ENCODE data around the gene TAP1. TPM values are rescaled to one million over a fixed set of nuclear protein-coding genes. Genes with fewer than 3 reads are reported as not detected.

Gene TAP1
- total and polyA plus RNA-seq, 2 of the 4 experiments (the other 2 are of a cell fraction) = 20.1 to 27.6 TPM

GRCh38 chr6:32830936-32831335, 22.6 kb downstream of the TAP1 start:
- dilution Hi-C loops (cut with HindIII; ENCODE audit: low sequenced_read_pairs, unreplicated experiment) = no loop called here
- H4K5ac ChIP-seq (ENCODE audit: low read depth, low read length) = no peak overlapping the region
- H3K4me1 ChIP-seq (ENCODE audit: control insufficient read depth, insufficient read depth, low read length) = peaks cover 2% of the 10 kb centered on the region; the same call in 1 of the 2 replicates
- H3K27ac ChIP-seq (ENCODE audit: insufficient read depth, low read length) = no peak overlapping the region
- H2BK15ac ChIP-seq (ENCODE audit: low read depth, low read length) = no peak overlapping the region
- 78% methylated on average over 1 of the region's 5 CpGs; no CpG with 5 or more reads in 1 of the 2 experiments for WGBS, 2 experiments (ENCODE audit: extremely low coverage in 2 of 2, insufficient read length in 1 of 2)
- no peaks in the 10 kb centered on the region for H3K9me1 ChIP-seq (ENCODE audit: insufficient read depth, low read length)
- H3K9me3 ChIP-seq (ENCODE audit: control insufficient read depth, insufficient read depth, low read length) = no peaks in the 10 kb centered on the region
- H2AK5ac ChIP-seq (ENCODE audit: low read depth, low read length) = no peak overlapping the region
- H4K20me1 ChIP-seq (ENCODE audit: insufficient read depth, low read length) = no peaks in the 10 kb centered on the region
- no peak overlapping the region for H4K8ac ChIP-seq (ENCODE audit: low read depth in 2 of 2, low read length in 2 of 2)
- H3K36me3 ChIP-seq (ENCODE audit: control insufficient read depth, insufficient read depth, low read length) = peaks cover 31% of the 10 kb centered on the region
- H2BK120ac ChIP-seq (ENCODE audit: low read depth, low read length) = no peak overlapping the region
- H3K79me1 ChIP-seq (ENCODE audit: low read depth in 1 of 2, low read length in 2 of 2) = no peaks in the 10 kb centered on the region
- no peak overlapping the region for H2AK9ac ChIP-seq (replicated peaks; ENCODE audit: low read depth, low read length, poor library complexity)
- H3K4ac ChIP-seq (ENCODE audit: low read depth, low read length) = no peak overlapping the region
- no peak overlapping the region for H3K4me2 ChIP-seq (ENCODE audit: low read depth, low read length)
- H3K9ac ChIP-seq (ENCODE audit: low read depth, low read length) = no peak overlapping the region
- no peak for DNase-seq
- H2AFZ ChIP-seq (replicated peaks; ENCODE audit: low read length, poor library complexity) = no peak overlapping the region
- intact Hi-C loops (cut with micrococcal nuclease) = no loop called here
- TF ChIP-seq POLR2A (IDR thresholded peaks at IDR 0.05; ENCODE audit: low read depth, low read length) = no peak
- TF ChIP-seq RAD21 (IDR thresholded peaks at IDR 0.05; ENCODE audit: low read length) = no peak
- no peak for TF ChIP-seq RCOR1 (IDR thresholded peaks at IDR 0.05; ENCODE audit: insufficient replicate concordance, low read length)
- no peak for TF ChIP-seq RFX5 (IDR thresholded peaks at IDR 0.05; ENCODE audit: low read depth, low read length)
- no peak for TF ChIP-seq CEBPB (IDR thresholded peaks at IDR 0.05; ENCODE audit: low read depth, low read length)
- no peak for TF ChIP-seq FOS (IDR thresholded peaks at IDR 0.05; ENCODE audit: low read depth, low read length)
- TF ChIP-seq CHD1 (IDR thresholded peaks at IDR 0.05; ENCODE audit: low read depth, low read length) = no peak
- TF ChIP-seq CTCF (conservative IDR thresholded peaks at IDR 0.05; ENCODE audit: low read depth, low read length) = no peak
- no peak for TF ChIP-seq USF2 (IDR thresholded peaks at IDR 0.05; ENCODE audit: low read depth, low read length)
- no peak for TF ChIP-seq NFE2L2 (IDR thresholded peaks at IDR 0.05; ENCODE audit: low read depth, low read length)
- TF ChIP-seq MAZ (IDR thresholded peaks at IDR 0.05; ENCODE audit: borderline replicate concordance, low read depth, low read length) = no peak
- TF ChIP-seq ELK1 (IDR thresholded peaks at IDR 0.05; ENCODE audit: borderline replicate concordance, low read depth, low read length) = no peak
- no peak for TF ChIP-seq SMC3 (IDR thresholded peaks at IDR 0.05; ENCODE audit: low read depth, low read length)
- TF ChIP-seq BHLHE40 (IDR thresholded peaks at IDR 0.05; ENCODE audit: low read depth, low read length) = no peak
- TF ChIP-seq MXI1 (IDR thresholded peaks at IDR 0.05; ENCODE audit: borderline replicate concordance, low read depth, low read length) = no peak
- no peak for TF ChIP-seq MAFK (IDR thresholded peaks at IDR 0.05; ENCODE audit: low read depth, low read length)
- ChIA-PET CTCF (interaction anchor here (0.9 kb wide), 1 partner anchor 37 kb away, joined by 3 read pairs; no protein-coding TSS in a partner anchor), POLR2A (ENCODE audit: unreplicated experiment) (no interaction called here)
- H3K27me3 ChIP-seq (ENCODE audit: control insufficient read depth, insufficient read depth, low read length) = no peaks in the 10 kb centered on the region
- H3K18ac ChIP-seq (ENCODE audit: low read depth, low read length) = no peak overlapping the region
- BruUV-seq (replicated peaks) = no TSS peak
- in situ Hi-C loops (cut with MboI; ENCODE audit: low sequenced_read_pairs) = no loop called here
- no peak overlapping the region for H3K23ac ChIP-seq (ENCODE audit: low read depth, low read length)
- no peak overlapping the region for H4K91ac ChIP-seq (ENCODE audit: insufficient read depth, low read depth, low read length)
- no peak overlapping the region for H3K14ac ChIP-seq (replicated peaks; ENCODE audit: low read depth, low read length)
- ATAC-seq (ENCODE audit: low read depth) = no peak
- H2BK20ac ChIP-seq (ENCODE audit: low read depth, low read length) = no peak overlapping the region
- H3K56ac ChIP-seq (ENCODE audit: extremely low read depth, insufficient read depth, low read length) = no peak overlapping the region
- no peak overlapping the region for H3K4me3 ChIP-seq (ENCODE audit: insufficient read depth, low read depth, low read length)
- H2BK5ac ChIP-seq (ENCODE audit: low read depth, low read length, poor library complexity, severe bottlenecking) = no peak overlapping the region
